Body of pancreas (tissue), 4 donors: Measurements from ENCODE around the gene LTB.

Source experiments
- POLR2A ChIP-seq, 3 donors: fragments of 450-650 bp; IDR thresholded peaks; one replicate each; pipeline ENCODE4 v1.6.1; 2016; ENCODE audit warnings: antibody characterized with exemption in 3 of 3, mild to moderate bottlenecking in 2 of 3
- TF ChIP-seq, protein P1 (sequence below), 7 experiments: fragments of 450-650 bp in 4 of 7; fragments of 200-600 bp in 3 of 7; sonication (generic) in 3 of 7; IDR thresholded peaks; one replicate each; pipeline ENCODE4 v1.5.1; 2016 to 2019; ENCODE audit warnings: antibody characterized with exemption in 7 of 7

DNA sequence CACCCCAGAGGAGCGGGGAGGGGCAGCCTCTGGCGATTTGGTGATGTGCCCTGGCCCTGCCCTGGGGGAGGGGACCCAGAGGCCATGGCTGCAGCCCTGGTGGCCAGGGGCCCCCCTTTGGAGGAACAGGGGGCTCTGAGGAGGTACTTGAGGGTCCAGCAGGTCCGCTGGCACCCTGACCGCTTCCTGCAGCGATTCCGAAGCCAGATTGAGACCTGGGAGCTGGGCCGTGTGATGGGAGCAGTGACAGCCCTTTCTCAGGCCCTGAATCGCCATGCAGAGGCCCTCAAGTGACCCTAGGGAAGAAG, 24.0 kb downstream of the LTB start:
- TF ChIP-seq, protein P1, sequence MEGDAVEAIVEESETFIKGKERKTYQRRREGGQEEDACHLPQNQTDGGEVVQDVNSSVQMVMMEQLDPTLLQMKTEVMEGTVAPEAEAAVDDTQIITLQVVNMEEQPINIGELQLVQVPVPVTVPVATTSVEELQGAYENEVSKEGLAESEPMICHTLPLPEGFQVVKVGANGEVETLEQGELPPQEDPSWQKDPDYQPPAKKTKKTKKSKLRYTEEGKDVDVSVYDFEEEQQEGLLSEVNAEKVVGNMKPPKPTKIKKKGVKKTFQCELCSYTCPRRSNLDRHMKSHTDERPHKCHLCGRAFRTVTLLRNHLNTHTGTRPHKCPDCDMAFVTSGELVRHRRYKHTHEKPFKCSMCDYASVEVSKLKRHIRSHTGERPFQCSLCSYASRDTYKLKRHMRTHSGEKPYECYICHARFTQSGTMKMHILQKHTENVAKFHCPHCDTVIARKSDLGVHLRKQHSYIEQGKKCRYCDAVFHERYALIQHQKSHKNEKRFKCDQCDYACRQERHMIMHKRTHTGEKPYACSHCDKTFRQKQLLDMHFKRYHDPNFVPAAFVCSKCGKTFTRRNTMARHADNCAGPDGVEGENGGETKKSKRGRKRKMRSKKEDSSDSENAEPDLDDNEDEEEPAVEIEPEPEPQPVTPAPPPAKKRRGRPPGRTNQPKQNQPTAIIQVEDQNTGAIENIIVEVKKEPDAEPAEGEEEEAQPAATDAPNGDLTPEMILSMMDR (IDR thresholded peaks at IDR 0.05): no peak
- no peak for TF ChIP-seq POLR2A (IDR thresholded peaks at IDR 0.05)
